HCT116 (cell line): ENCODE measurements around the gene BRD3OS. TPM values are rescaled to one million over a fixed set of nuclear protein-coding genes. Genes with fewer than 3 reads are reported as not detected.

ENCODE experiments used
- ATAC-seq: fragments of 200-7000 bp; cut with Tn5 transposase; 2 replicates; pipeline ENCODE4 v1.9.1; 2020; ENCODE audit warnings: mild to moderate bottlenecking, moderate library complexity
- BruUV-seq: library from RNA; stranded (reverse); fragments of 400-500 nt; replicated peaks from 2 replicates; lab custom pipeline; 2021; lab: Mats Ljungman, UMichigan
- CTCF ChIA-PET: fragments of 300-600 bp; sonication (Branson Sonifier 250); formaldehyde crosslinking; loops from one replicate; lab custom pipeline; 2021; ENCODE audit warnings: antibody characterized with exemption; lab: Charles Lee
- POLR2A ChIA-PET: fragments of 300-600, 350-600 bp; sonication (Branson Sonifier 250); formaldehyde crosslinking; loops from one replicate; lab custom pipeline; 2021; ENCODE audit warnings: antibody characterized with exemption; lab: Charles Lee
- RAD21 ChIA-PET, 2 experiments: fragments of 300-600 bp; sonication (Branson Sonifier 250); formaldehyde crosslinking; loops; one replicate each; lab custom pipeline; 2023; ENCODE audit warnings: low total read pairs in 2 of 2; ENCODE audit not compliant: uncharacterized antibody in 2 of 2, unreplicated experiment in 2 of 2, low non-redundant PET in 1 of 2; lab: Charles Lee
- DNase-seq: peaks from one replicate; pipeline ENCODE4 v3.0.0-alpha.2; 2010; ENCODE audit warnings: low read depth, low spot score
- H2AFZ ChIP-seq: fragments of 200-600 bp; shearing (Covaris generic), sonication (generic); 2 replicates; pipeline ENCODE4 v1.6.1; 2017; ENCODE audit warnings: low read depth, mixed run types, mixed read lengths, antibody characterized with exemption, low read length; ENCODE audit not compliant: poor library complexity, severe bottlenecking
- H3K27ac ChIP-seq: 2 replicates; pipeline ENCODE4 v1.5.1; 2012; ENCODE audit warnings: low read depth, low read length
- H3K27me3 ChIP-seq: fragments of 200-600 bp; sonication (generic); 2 replicates; pipeline ENCODE4 v1.6.1; 2016; ENCODE audit warnings: mixed run types, low read length, mixed read lengths; ENCODE audit not compliant: insufficient read depth
- H3K36me3 ChIP-seq, 2 experiments: fragments of 200-500 bp in 1 of 2; fragments of 200-600 bp in 1 of 2; sonication (Bioruptor generic) in 1 of 2; sonication (generic) in 1 of 2; 2 replicates each; pipeline versions ENCODE4 v1.5.1 to v1.6.1; 2014 to 2016; ENCODE audit warnings: low read length in 2 of 2, inconsistent platforms in 1 of 2, mixed read lengths in 1 of 2, mixed run types in 1 of 2; ENCODE audit not compliant: insufficient read depth in 2 of 2, control insufficient read depth in 1 of 2
- H3K4me1 ChIP-seq, 2 experiments: fragments of 200-600 bp in 1 of 2; sonication (generic) in 1 of 2; 2 replicates each; pipeline versions ENCODE4 v1.5.1 to v1.6.1; 2012 to 2017; ENCODE audit warnings: low read length in 2 of 2, inconsistent platforms in 1 of 2, mild to moderate bottlenecking in 1 of 2, mixed read lengths in 1 of 2, mixed run types in 1 of 2, moderate library complexity in 1 of 2; ENCODE audit not compliant: insufficient read depth in 2 of 2, control insufficient read depth in 1 of 2
- H3K4me2 ChIP-seq: fragments of 200-600 bp; sonication (generic); 2 replicates; pipeline ENCODE4 v1.6.1; 2017; ENCODE audit warnings: mixed run types, low read length, mixed read lengths
- H3K4me3 ChIP-seq, 2 experiments: fragments of 200-600 bp in 1 of 2; sonication (generic) in 1 of 2; replicated peaks in 1 of 2; 2 replicates each; pipeline ENCODE4 v1.5.1; 2011 to 2016; ENCODE audit warnings: low read length in 2 of 2, control low read depth in 1 of 2, low read depth in 1 of 2, mild to moderate bottlenecking in 1 of 2, mixed read lengths in 1 of 2, mixed run types in 1 of 2
- H3K79me2 ChIP-seq: fragments of 200-600 bp; sonication (generic); 2 replicates; pipeline ENCODE4 v1.6.1; 2017; ENCODE audit warnings: mild to moderate bottlenecking, mixed run types, low read length, moderate library complexity, mixed read lengths; ENCODE audit not compliant: insufficient read depth
- H3K9ac ChIP-seq: fragments of 200-600 bp; sonication (generic); 2 replicates; pipeline ENCODE4 v1.6.1; 2016; ENCODE audit warnings: low read length, mixed read lengths
- H3K9me2 ChIP-seq: fragments of 200-600 bp; sonication (generic), shearing (Covaris generic); 2 replicates; pipeline ENCODE4 v1.6.1; 2017; ENCODE audit warnings: mixed run types, mild to moderate bottlenecking, moderate library complexity; ENCODE audit not compliant: insufficient read depth
- H3K9me3 ChIP-seq, 2 experiments: fragments of 200-500 bp in 1 of 2; fragments of 200-600 bp in 1 of 2; sonication (Bioruptor generic) in 1 of 2; sonication (generic) in 1 of 2; 2 replicates each; pipeline ENCODE4 v1.6.1; 2014 to 2017; ENCODE audit warnings: low read length in 2 of 2, mixed read lengths in 2 of 2, inconsistent platforms in 1 of 2, low read depth in 1 of 2, mild to moderate bottlenecking in 1 of 2, mixed run types in 1 of 2, moderate library complexity in 1 of 2; ENCODE audit not compliant: control insufficient read depth in 1 of 2, insufficient read depth in 1 of 2
- H4K20me1 ChIP-seq: fragments of 200-600 bp; sonication (generic), shearing (Covaris generic); 2 replicates; pipeline ENCODE4 v1.6.1; 2017; ENCODE audit warnings: mixed run types, mild to moderate bottlenecking, moderate library complexity; ENCODE audit not compliant: insufficient read depth
- CBX3 ChIP-seq: IDR thresholded peaks from 2 replicates; pipeline ENCODE4 v1.6.1; 2012; ENCODE audit warnings: low read depth
- CEBPB ChIP-seq: IDR thresholded peaks from 2 replicates; pipeline ENCODE4 v1.6.1; 2012; ENCODE audit warnings: low read depth
- EGR1 ChIP-seq: IDR thresholded peaks from 2 replicates; pipeline ENCODE4 v1.6.1; 2012; ENCODE audit warnings: low read depth
- ELF1 ChIP-seq: IDR thresholded peaks from 2 replicates; pipeline ENCODE4 v1.6.1; 2012; ENCODE audit warnings: low read depth, borderline replicate concordance
- EZH2 ChIP-seq: fragments of 200-600 bp; sonication (generic); IDR thresholded peaks from 2 replicates; pipeline ENCODE4 v1.6.1; 2017; ENCODE audit warnings: antibody characterized with exemption, mixed run types
- EZH2phosphoT487 ChIP-seq: fragments of 200-600 bp; IDR thresholded peaks from 2 replicates; pipeline ENCODE4 v1.6.1; 2018; ENCODE audit warnings: antibody characterized with exemption, borderline replicate concordance
- POLR2A ChIP-seq: IDR thresholded peaks from 2 replicates; pipeline ENCODE4 v1.7.0; 2011; ENCODE audit warnings: borderline replicate concordance; ENCODE audit not compliant: insufficient read depth, insufficient read length; ENCODE audit errors: extremely low read depth
- POLR2AphosphoS5 ChIP-seq: IDR thresholded peaks from 2 replicates; pipeline ENCODE4 v1.6.1; 2011; ENCODE audit warnings: mild to moderate bottlenecking, low read depth, low read length, moderate library complexity
- RAD21 ChIP-seq: IDR thresholded peaks from 2 replicates; pipeline ENCODE4 v1.6.1; 2012; ENCODE audit warnings: low read depth, mild to moderate bottlenecking
- SIN3A ChIP-seq: IDR thresholded peaks from 2 replicates; pipeline ENCODE4 v1.6.1; 2012; ENCODE audit warnings: low read depth
- SP1 ChIP-seq: IDR thresholded peaks from 2 replicates; pipeline ENCODE4 v1.6.1; 2012; ENCODE audit warnings: low read depth
- SRF ChIP-seq: IDR thresholded peaks from 2 replicates; pipeline ENCODE4 v1.6.1; 2012; ENCODE audit warnings: low read depth
- ZFX ChIP-seq: fragments of 450-650 bp; IDR thresholded peaks from 2 replicates; pipeline ENCODE4 v1.6.1; 2017
- ZNF274 ChIP-seq: fragments of 200-500 bp; sonication (Bioruptor generic); IDR thresholded peaks from 2 replicates; pipeline ENCODE4 v1.6.1; 2014; ENCODE audit warnings: mild to moderate bottlenecking, low read depth, low read length, inconsistent platforms
- intact Hi-C: fragments of 100-400 bp; cut with micrococcal nuclease; formaldehyde crosslinking; loops from 2 replicates; pipeline ENCODE4 v1.10.0; 2022
- total RNA-seq: library from RNA; stranded (reverse); gene quantifications from one replicate; pipeline ENCODE4 v1.2.1, GENCODE V29; 2021; ENCODE audit not compliant: unreplicated experiment
- TF ChIP-seq, protein P1 (sequence below), 3 experiments: fragments of 200-600 bp in 1 of 3; sonication (generic) in 1 of 3; IDR thresholded peaks in 2 of 3; conservative IDR thresholded peaks in 1 of 3; 2 replicates each; pipeline ENCODE4 v1.5.1; 2012 to 2017; ENCODE audit warnings: low read depth in 2 of 3, low read length in 2 of 3, antibody characterized with exemption in 1 of 3, borderline replicate concordance in 1 of 3, control low read depth in 1 of 3, mild to moderate bottlenecking in 1 of 3, mixed read lengths in 1 of 3, mixed run types in 1 of 3, moderate library complexity in 1 of 3; ENCODE audit not compliant: insufficient read depth in 1 of 3

The BRD3OS gene
- total RNA-seq, 1 experiment from 2014 or later, result 17.0 TPM

DNA sequence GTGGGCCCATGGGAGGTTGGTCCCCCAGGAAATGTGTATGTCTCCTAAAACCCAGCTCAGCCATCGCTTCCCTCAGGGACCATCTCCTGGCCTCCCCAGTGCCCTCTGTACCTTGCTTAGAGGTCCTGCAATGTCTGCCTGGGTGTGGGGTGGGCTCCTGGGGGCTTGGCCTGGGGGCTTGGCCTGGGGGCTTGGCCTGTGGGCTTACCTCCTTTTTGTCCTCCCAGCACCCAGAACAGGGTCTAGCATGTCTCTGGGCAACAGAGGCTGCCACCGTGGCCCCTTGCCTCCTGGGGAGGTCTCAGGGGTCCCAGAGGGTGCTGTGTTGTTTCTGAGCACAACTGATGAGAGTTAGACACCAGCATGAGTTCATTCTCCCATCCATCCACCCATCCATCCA lies 22.5 kb upstream of the BRD3OS start:
- H2AFZ ChIP-seq, result no peak overlapping the region
- CTCF ChIA-PET, result no interaction called here
- H3K4me1 ChIP-seq, result no peaks in the 10 kb centered on the region
- no peak for DNase-seq
- H3K9ac ChIP-seq, result no peak overlapping the region
- H3K27me3 ChIP-seq, result 0 out of 2 replicates have a peak, but pooled peaks cover 3% of the 10 kb centered on the region
- no TSS peak for BruUV-seq
- H3K4me3 ChIP-seq, result no peak overlapping the region
- no peak for TF ChIP-seq SRF
- TF ChIP-seq, all 23 proteins: peak for 0
- POLR2A ChIA-PET, result no interaction called here
- Histone ChIP-seq H3K9me2 (no peaks in the 10 kb centered on the region), H3K36me3 (no peaks in the 10 kb centered on the region), H3K4me2 (no peak overlapping the region), H3K79me2 (no peaks in the 10 kb centered on the region), H3K9me3 (no peaks in the 10 kb centered on the region), H4K20me1 (no peaks in the 10 kb centered on the region), H3K27ac (no peak overlapping the region)
- intact Hi-C loops, result no loop called here
- no peak for ATAC-seq
- RAD21 ChIA-PET, result no interaction called here

DNA sequence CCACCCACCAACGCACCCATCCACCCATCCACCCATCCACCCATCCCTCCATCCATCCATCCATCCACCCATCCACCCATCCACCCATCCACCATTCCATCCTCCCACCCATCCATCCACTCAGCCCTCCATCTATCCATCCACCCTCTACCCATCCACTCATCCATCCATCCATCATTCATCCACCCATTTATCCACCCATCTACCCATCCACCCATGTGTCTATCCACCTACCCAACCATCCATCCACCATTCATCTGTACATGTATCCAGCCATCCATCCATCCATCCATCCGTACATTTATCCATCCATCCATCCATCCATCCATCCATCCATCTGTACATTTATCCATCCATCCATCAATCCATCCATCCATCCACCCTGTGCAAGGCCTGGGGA lies 22.0 kb upstream of the BRD3OS start:
- no TSS peak for BruUV-seq
- no peaks in the 10 kb centered on the region for H3K36me3 ChIP-seq
- H3K79me2 ChIP-seq, result no peaks in the 10 kb centered on the region
- H3K4me2 ChIP-seq, result no peak overlapping the region
- intact Hi-C loops, result no loop called here
- DNase-seq (no peak), ATAC-seq (no peak)
- H3K4me3 ChIP-seq, result no peak overlapping the region
- H3K4me1 ChIP-seq, result no peaks in the 10 kb centered on the region
- 0 out of 2 replicates have a peak, but pooled peaks cover 3% of the 10 kb centered on the region for H3K27me3 ChIP-seq
- RAD21 ChIA-PET, result no interaction called here
- CTCF ChIA-PET, result no interaction called here
- TF ChIP-seq, protein P1, sequence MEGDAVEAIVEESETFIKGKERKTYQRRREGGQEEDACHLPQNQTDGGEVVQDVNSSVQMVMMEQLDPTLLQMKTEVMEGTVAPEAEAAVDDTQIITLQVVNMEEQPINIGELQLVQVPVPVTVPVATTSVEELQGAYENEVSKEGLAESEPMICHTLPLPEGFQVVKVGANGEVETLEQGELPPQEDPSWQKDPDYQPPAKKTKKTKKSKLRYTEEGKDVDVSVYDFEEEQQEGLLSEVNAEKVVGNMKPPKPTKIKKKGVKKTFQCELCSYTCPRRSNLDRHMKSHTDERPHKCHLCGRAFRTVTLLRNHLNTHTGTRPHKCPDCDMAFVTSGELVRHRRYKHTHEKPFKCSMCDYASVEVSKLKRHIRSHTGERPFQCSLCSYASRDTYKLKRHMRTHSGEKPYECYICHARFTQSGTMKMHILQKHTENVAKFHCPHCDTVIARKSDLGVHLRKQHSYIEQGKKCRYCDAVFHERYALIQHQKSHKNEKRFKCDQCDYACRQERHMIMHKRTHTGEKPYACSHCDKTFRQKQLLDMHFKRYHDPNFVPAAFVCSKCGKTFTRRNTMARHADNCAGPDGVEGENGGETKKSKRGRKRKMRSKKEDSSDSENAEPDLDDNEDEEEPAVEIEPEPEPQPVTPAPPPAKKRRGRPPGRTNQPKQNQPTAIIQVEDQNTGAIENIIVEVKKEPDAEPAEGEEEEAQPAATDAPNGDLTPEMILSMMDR (IDR thresholded peaks at IDR 0.05 in 2 of 3, conservative IDR thresholded peaks at IDR 0.05 in 1 of 3; ENCODE audit: borderline replicate concordance in 1 of 3, insufficient read depth in 1 of 3, low read depth in 2 of 3, low read length in 2 of 3), result no peak
- TF ChIP-seq EGR1 (no peak), POLR2A (no peak), EZH2phosphoT487 (no peak), POLR2AphosphoS5 (no peak), SIN3A (no peak), RAD21 (no peak), ELF1 (no peak), SRF (no peak), ZFX (no peak), CEBPB (no peak), SP1 (no peak), ZNF274 (no peak), CBX3 (no peak), EZH2 (no peak)
- POLR2A ChIA-PET, result no interaction called here
- no peaks in the 10 kb centered on the region for H3K9me3 ChIP-seq
- H2AFZ ChIP-seq, result no peak overlapping the region
- H3K27ac ChIP-seq, result no peak overlapping the region
- no peak overlapping the region for H3K9ac ChIP-seq
- H3K9me2 ChIP-seq, result no peaks in the 10 kb centered on the region
- H4K20me1 ChIP-seq, result no peaks in the 10 kb centered on the region
